Stimulated activated CD8-positive, alpha-beta memory T cell treated with anti-CD3 and anti-CD28 coated beads, Interleukin-15, amount 100 ng/mL, for 4 hours (primary cell): ENCODE measurements around the gene GTPBP10.

ENCODE experiments used
- DNase-seq, 2 donors: peaks; one replicate each; pipeline ENCODE4 v3.0.0-alpha.2; 2020; ENCODE audit warnings: low read depth in 2 of 2

GTPBP10 gene

DNA sequence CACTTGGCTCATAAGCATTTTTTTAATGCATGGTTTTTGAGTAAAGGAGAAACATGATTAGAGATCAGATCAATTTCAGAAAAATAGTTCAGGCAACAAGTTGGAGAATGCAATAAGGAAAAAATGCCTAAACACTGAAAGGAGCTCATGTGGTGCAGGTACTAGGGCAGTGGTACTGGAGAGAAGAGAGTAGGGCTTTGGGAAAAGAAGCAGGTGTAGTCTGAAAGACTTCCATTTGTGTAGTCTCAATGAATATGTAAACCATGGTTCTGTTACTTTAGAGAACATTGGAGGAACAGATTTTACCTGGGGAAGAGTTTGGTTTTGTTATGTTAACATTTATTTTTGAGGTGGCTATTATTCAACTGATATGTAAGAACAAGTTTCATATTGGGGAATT lies 5.5 kb downstream of the GTPBP10 start:
- DNase-seq, result no peak

DNA sequence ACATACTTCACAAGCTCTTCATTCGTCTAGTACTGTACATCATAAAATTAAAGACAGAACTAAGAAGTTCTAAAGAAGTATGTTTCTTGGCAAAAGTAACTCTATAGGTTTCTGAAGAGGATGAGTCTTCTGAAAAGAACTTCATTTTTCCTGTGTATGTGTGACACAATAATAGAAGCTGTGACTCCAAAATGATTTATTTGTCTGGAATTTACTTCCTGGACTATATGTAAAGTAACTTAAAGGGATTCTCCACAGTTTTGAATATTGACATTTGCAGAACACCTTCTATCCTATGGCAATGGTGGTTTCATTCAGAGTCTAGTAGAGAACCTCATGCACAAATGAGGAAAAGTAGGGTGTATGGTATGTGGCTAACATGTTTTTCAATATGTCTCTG lies 36.9 kb downstream of the GTPBP10 start:
- DNase-seq, result no peak

DNA sequence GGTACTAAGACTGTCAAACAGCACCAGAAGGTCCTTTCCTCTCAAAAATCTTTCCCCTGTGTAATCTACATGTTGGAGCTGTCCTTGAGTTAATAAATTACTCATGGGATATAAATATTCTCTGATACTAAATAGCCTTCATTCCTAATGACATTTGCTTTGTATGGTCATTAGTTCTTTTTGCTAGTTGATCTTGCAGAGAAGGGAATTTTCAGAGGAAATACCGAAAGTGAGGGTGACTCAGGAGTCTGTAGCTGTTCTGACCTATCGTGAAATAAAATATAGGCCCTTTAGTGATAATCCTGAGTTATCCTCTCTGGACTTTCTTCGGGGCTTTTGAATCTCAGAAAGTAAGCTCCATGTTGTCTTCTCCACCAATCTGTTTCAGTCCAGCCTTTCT lies 37.3 kb downstream of the GTPBP10 start:
- DNase-seq, result no peak

DNA sequence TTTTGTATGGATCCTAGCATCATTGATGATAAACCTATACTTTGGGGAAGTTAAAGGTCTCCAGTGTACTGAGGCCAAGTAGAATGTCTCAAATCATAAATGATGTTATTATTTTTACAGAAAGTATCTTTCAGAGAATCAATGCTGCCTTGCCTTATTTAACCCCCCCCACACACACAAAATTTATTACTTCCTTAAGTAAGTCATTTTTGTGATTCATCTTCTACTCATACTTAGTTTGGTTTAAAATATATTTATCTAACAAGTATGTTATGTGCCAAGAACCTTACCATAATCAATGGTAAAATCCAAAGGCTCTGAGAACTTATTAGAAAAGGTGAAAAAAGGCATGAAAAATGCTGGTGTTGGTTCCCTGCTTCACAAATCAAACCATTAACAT lies 37.9 kb downstream of the GTPBP10 start:
- DNase-seq, result no peak

DNA sequence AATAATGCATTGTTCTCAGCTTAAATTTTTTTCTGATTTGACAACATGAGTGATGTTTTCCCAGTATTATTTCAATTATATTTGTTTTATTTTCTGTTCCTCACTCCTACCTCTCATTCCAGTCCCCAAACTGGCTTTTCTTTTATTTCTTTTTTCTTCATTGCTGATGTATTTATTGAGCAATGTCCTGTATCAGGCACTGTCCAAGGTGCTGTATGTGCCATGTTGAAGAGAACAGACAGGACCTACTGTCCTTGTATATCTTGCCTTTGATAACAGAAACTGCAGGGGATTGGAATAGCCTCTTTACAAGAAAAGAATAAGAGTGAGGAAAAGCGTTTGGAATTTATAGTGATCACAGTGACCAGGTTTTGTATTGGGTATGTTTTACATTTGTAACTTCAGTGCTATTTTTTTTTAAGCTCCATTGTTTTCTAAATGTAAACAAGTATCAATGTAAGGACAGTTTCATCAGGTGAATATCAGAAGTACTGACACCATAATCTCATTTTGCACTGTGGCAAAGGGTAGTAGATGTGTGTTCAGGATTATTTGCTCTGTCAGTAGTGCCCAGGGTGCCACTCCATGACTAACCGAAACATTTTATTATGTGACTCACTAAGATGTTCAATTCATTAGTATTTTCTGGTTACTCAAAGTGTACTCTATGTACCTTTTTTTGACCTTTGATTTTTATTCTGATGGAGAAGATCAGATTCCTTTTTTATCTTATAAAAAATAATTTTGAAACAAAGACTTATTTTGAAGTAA lies 41.1 kb downstream of the GTPBP10 start:
- DNase-seq, result no peak

DNA sequence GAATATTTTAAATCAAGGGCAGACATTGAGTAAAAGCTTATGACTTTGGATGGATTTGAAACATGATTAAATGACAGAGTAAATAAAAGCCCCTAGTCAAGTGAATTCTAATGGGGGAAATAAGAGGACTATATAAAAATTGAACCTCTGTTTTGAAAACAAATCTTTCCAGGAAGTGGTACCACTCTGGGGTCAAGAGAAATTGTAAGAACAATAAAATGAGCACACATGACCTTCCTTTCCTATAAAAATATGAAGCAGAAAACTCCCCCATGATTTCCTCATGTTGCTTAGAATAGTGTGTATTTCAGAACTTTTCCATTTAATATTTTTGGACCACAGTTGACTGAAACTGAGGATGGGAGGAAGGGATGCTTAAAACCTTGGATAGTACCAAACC lies 44.4 kb downstream of the GTPBP10 start:
- DNase-seq, result no peak

DNA sequence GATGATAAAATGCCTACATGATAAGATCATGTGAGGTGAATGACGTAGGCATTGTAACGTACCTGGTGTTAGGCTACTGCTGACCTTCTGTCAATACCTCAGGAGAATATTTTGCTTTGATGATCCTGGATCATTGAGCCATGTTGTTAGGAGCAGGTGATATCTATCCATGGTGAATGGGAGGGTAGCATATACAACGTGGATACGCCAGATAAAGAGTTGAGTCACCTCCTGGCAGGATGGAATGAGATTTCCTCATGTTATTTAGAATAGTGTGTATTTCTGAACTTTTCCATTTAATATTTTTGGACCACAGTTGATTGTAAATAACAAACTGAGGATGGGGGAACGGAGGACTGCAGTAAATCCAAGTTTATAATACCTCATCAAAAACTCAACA lies 45.0 kb downstream of the GTPBP10 start:
- DNase-seq, result no peak

DNA sequence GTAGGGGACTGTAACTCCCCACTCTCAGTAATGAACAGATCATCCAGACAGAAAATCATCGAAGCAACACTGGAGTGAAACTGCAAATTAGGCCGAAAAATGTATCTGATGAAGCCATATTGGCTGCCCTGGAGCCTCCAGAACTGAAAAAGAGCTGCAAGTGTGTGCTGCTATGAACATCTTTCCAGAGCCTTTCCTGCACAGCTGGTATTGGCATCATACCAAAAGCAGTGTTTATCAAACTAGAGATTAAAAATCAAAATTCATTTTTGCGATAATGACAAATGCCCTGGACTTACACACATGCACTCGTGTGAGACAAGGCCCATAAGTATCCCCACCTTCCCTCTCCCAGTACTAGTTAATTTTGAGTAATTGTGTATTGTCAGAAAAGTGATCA lies 49.9 kb downstream of the GTPBP10 start:
- DNase-seq, result no peak

DNA sequence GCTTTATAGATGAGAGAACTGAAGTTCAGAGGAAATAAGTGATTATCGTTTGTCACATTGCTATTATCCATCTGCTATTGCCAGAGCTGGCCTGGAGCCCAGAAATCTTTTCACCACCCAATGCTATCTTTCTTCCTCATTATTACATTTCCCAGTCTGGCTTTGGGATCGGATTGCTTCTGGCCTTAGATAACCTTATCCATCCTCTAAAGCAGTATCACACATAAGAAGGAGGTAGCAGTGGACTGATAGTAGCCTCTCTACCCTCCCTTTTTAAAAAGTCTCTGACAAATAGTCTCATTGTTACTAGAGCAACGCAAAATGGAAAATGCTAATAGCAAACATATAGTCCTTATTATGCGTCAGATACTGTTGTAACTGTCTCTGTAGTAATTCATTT lies 55.5 kb downstream of the GTPBP10 start:
- no peak for DNase-seq

DNA sequence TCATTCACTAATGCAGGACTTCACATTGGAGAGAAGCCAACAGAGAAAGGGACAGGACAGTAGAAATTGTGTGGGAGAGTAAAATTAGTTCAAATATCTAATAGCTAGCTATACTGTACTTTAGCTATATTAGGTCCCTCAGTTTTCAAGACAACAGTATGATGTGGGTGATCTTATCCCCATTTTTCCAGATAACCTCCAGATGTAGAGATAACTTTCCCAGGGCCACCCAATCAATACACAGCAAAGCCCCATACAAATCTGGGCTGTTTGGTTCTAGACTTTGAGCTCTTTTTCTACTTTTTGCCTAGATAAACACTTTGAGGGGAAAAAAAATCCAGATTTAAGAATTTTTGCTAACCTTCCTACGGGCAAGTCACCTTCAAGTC lies 56.3 kb downstream of the GTPBP10 start:
- DNase-seq, result no peak

DNA sequence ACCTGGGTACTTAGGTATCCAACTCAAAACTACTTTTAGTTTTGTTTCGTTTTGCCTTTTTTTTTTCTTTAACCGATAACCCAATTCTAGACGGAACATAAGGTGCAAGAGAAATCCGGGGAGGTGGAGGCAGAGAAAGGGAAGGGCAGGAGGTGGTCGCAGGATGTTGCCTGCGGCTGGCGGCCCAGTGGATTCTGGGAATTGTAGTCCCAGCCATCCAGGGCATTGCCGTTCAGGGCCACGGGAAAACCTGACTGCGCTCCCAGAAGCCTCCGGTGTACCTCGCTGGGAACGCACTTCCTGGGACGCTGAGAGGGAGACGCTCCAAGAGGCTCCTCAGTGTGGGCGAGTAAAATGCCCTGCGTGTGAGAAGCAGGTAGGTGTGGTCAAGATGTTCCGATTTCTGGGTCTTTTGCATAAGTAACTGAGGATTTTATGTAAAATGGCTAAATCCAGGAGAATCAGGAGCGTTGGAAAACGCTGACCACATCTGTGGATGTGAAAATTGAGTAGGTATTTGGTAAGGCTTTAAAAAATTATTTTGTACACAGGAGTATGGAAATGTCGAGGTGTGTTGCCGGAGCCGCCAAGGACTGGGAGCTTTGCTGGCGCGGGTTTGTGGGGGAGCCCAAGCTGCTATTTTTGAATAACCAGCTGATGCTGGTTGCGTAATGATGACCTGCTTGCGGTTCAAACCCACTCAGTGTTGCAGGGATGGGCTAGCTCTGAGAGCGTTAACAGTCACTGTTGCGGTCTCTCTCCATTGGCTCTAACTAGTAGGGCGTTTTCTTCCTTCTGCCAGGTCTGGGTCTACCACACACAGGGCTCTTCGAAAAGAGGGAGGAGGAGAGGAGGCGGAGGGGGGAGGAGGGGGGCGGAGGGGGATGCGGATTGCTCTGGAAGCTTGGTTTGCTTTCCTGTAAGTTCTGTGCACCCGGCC lies 56.9 kb downstream of the GTPBP10 start, which contains the start of gene CLDN12:
Gene CLDN12 (plus strand): TSS at position 288 of the 940 bp plus-strand sequence. CDS start 9,216 bp downstream, outside the sequence.
- DNase-seq, result peak; percentile 41 to 62

DNA sequence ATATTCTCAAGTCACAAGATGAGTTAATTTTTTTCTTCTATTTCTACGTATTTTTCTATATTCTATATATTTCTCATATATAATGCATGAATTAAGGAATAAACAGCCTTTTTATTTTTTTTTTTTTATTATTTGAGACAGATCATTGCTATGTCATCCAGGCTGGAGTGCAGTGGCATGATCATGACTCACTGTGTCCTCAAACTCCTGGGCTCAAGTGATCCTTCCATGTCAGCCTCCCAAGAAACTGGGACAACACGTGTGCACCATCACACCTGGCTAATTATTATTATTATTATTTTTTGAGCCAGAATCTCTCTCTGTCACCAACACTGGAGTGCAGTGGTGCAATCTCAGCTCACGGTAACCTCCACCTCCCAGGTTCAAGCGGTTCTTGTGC lies 58.3 kb downstream of the GTPBP10 start:
- DNase-seq, result no peak

DNA sequence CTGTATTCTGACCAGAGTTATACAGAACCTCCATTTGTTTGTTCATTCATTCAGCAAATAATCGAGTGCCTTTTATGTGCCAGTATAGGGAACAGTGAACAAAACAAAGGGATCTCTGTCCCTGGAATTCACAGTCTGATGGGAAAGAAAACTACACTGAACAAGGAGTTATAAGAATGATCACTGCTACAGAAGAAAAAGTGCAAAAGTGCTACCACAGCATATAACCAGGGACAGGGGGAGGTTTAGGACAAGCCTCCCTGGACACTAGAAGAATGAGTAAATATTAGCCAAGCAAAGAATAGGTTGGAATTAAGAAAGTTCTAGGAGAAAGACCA lies 60.9 kb downstream of the GTPBP10 start:
- no peak for DNase-seq

DNA sequence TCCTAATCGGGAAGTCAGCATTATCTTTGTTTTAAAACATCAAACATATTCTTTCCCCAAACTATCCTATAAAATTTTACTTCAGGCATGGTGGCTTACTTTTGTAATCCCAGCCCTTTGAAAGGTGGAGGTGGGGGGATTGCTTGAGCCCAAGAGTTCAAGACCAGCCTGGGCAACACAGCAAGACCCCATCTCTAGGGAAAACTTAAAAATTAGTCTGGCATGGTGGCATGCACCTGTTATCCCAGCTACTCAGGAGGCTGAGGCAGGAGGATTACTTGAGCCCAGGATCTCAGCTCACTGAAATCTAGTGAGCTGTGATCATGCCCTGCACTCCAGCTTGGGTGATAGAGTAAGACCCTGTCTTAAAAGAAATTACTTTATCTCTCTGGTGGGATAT lies 61.6 kb downstream of the GTPBP10 start:
- no peak for DNase-seq

DNA sequence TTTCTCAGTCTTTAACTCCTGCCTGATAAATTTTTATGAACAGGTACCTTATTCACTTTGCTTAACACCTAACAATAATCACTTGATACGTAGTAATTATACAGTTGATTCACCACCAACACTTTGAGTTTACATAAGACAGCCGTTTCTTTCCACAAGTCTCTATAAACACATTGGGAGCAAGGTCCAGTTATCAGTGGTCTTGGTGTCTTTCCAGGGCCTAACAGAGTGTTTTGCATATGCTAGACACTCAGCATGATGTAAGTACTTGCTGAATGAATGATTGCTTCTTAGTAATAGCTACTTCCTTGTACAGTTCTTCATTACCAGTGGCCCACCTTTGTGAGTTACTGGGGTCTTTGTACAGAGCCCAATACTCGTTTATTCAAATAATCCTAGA lies 63.2 kb downstream of the GTPBP10 start:
- DNase-seq, result no peak

DNA sequence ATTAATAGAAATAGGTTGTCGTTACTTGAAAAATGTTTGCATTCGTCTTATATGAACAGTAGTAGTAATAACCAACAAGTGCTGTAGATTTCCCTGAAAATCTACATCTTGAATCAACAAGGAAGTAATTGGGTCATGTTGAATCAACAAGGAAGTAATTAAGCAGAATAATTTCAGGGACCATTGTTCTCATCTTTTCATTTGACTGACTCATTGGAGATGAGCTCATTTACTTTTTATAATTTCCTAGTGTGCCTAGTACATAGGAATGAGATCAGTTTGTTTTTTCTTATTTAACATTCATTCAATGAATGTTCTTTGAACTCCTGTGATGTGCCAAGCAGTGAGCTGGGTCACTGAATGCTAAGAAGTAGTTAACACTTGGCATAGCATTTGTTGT lies 65.0 kb downstream of the GTPBP10 start:
- no peak for DNase-seq

DNA sequence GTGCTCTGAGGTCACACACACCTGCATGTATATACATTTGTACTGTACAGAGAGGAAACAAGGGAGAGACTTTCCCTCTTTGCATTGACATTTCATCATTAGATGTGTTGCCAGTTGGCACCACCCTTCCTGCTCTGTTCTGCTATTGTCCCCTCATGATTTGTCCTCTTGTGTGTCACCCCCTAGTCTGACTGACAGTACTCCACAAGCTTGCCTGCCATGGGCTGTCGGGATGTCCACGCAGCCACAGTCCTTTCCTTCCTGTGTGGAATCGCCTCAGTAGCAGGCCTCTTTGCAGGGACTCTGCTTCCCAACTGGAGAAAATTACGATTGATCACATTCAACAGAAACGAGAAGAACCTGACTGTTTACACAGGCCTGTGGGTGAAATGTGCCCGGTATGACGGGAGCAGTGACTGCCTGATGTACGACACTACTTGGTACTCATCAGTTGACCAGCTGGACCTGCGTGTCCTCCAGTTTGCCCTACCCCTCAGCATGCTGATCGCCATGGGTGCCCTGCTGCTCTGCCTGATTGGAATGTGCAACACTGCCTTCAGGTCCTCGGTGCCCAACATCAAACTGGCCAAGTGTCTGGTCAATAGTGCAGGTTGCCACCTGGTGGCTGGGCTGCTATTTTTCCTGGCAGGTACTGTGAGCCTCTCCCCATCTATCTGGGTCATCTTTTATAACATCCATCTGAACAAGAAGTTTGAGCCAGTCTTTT lies 66.1 kb downstream of the GTPBP10 start:
- no peak for DNase-seq

DNA sequence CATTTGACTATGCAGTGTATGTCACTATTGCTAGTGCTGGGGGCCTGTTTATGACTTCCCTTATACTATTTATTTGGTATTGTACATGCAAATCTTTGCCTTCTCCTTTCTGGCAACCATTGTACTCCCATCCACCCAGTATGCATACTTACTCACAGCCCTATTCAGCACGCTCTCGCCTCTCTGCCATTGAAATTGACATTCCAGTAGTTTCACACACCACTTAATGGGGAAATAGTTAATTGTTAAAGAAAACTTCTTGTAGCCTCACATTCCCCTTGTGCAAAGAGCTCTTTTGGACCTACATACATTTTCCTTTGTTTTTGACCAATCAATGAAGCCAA lies 66.6 kb downstream of the GTPBP10 start:
- DNase-seq, result no peak

DNA sequence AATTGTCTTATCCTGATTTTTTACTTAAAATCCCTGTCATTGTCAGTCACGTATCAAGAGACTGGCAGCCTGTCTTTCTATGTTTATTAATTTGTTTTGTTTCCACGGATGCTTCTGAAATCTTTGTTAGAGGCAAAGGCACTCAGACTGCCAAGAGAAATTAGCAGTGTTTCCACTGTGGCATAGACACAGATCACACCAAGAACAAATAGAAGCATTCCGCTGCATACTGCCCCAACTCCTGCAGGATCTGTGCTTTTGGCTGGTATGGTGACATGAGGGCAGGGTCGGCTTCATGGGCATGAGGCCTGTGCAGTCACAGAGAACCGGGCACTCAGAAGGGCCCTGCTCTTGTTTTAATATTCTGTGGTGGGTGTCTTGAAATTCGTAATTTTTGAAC lies 75.1 kb downstream of the GTPBP10 start:
- DNase-seq, result no peak

DNA sequence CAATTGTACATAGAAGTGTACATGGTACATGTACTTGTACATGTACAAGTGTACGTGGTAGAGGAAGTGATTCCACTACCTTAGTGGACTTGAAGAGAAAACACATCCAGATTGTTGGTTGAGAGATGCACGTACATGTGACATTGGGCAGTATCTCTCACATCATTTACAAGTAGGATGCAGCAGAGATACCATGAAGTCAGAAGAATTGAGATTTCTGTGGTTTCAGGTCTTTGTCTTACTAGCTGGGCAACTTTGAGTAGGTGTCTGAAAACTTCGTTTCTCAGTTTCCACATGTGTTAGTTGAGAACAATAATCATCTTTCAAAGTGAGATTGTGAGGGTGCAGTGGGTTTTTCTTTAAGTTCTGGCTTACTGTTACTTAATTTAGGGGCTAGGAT lies 78.2 kb downstream of the GTPBP10 start:
- no peak for DNase-seq

DNA sequence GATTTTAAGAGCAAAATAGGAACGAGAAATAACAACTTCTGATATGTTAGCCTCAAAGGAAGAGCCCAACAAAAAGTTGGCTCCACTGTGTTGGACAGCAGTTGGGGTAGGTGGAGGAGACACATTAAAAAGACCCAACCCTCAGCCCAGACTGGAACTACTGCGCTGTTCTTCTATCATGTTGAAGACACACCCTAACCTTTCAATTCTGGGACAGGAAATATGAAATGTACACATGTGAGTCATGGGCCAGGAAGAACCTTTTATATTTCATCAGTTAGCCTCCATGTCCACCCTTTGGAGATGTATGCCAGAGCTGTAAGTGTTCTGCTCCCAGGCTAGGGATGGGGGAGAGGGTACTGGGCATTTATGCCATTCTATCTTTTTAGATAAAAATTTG lies 78.9 kb downstream of the GTPBP10 start:
- DNase-seq, result no peak

DNA sequence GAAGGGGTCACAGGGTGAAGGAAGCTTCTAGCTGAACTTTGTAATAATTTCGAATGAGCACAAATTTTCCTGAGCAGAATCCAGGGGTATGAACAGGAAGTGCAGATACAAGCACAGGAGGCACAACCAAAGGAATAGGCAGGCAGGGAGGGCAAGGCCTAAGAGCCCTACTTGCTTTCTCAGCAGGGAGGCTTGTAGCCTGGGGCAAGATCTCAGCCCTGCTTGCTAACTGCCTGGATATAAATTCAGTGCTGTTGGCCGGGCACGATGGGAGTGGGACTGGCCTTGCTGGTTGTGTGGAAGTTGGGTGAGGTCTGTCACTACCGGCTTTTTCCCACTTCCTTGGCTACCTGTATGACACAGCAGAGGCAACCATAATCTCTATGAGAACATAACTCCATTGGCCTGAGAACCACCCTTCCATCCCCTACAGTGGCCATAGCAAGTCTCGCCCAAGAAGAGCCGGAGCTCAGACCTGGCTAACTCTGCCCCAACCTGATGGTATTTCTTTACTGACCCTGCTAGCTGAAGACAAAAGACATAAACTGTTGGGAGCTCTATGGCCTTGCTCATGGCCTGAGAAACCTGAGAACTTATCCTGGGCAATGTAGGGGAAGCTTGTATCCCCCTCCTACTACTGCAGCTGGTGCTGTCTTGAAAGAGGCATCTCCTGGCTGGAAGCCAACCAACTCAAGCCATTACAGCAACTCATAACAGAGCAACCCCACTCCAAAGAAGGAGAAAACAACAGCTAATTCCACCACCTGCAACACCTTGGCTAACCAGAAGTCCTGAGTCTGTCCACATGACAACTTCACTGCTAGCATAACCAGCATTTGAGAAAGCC lies 84.3 kb downstream of the GTPBP10 start:
- no peak for DNase-seq
